Left ventricle myocardium inferior (tissue), 1 donor: ENCODE data around the gene MAML2. TPM values are rescaled to one million over a fixed set of nuclear protein-coding genes. Genes with fewer than 3 reads are reported as not detected.
"Not testable (repeated sequence)": the region's sequence is repeated elsewhere in the genome, so short reads cannot be mapped to it uniquely, and the experiment has no call there.

Experiments
- DNase-seq: peaks from one replicate; pipeline ENCODE4 v3.0.0-alpha.2; 2020
- H3K27ac ChIP-seq: fragments of 200-600 bp; replicated peaks from 2 replicates; pipeline ENCODE4 v1.8.0; 2021
- H3K27me3 ChIP-seq: fragments of 200-600 bp; 2 replicates; pipeline ENCODE4 v1.8.0; 2021; ENCODE audit warnings: low read depth
- H3K36me3 ChIP-seq: fragments of 200-600 bp; 2 replicates; pipeline ENCODE4 v1.8.0; 2021
- H3K4me1 ChIP-seq: fragments of 200-600 bp; 2 replicates; pipeline ENCODE4 v1.8.0; 2021
- H3K4me3 ChIP-seq: fragments of 200-600 bp; 2 replicates; pipeline ENCODE4 v1.8.0; 2021; ENCODE audit warnings: mild to moderate bottlenecking, moderate library complexity
- H3K9me3 ChIP-seq: fragments of 200-600 bp; replicated peaks from 2 replicates; pipeline ENCODE4 v1.8.0; 2021
- CTCF ChIP-seq: fragments of 200-600 bp; IDR thresholded peaks from 2 replicates; pipeline ENCODE4 v1.8.0; 2021; ENCODE audit warnings: antibody characterized with exemption, mild to moderate bottlenecking, borderline replicate concordance
- intact Hi-C: fragments of 100-400 bp; cut with micrococcal nuclease; formaldehyde crosslinking; loops from one replicate; pipeline ENCODE4 v1.11.0; 2022
- total RNA-seq: library from RNA; stranded (reverse); fragmentation: NEBNext Ultra II Directional; extraction: Animal tissue kit (Norgen Biotek cat#: 25700); gene quantifications from one replicate; pipeline ENCODE4 v1.2.1, GENCODE V29; 2021
- donor health status: DM: no; HTN: yes; CAD: no; lungs with severe emphysema.

The MAML2 gene
- total RNA-seq, 1 donor from 2014 or later = 4.5 TPM

DNA sequence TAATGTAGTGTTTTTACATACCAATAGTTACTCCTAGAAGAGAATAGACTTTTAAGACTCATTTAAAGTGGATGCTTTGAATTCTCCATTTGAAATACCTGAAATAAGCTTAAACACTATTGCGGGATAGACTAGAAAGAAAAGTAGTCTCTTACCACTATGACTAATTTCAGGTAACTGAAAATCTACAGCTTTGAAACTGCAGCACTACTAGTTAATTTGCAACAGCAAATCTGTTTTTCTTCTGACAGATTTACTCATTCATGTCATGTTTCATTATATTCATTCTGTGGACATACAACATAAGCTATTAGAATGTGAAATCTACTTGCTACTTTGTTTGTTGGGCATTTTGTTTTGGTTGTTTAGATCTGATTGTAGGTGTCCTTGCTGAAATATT is 153.6 kb downstream of the MAML2 start:
- no peaks in the 10 kb centered on the region for H3K36me3 ChIP-seq
- DNase-seq = no peak
- no peaks in the 10 kb centered on the region for H3K27me3 ChIP-seq
- no peak overlapping the region for H3K27ac ChIP-seq
- no peaks in the 10 kb centered on the region for H3K9me3 ChIP-seq
- peaks cover 27% of the 10 kb centered on the region for H3K4me1 ChIP-seq
- intact Hi-C loops = no loop called here
- H3K4me3 ChIP-seq = no peak overlapping the region
- TF ChIP-seq CTCF = no peak

- Histone ChIP-seq H3K4me3 (no peak overlapping the region), H3K36me3 (no peaks in the 10 kb centered on the region), H3K27me3 (no peaks in the 10 kb centered on the region), H3K4me1 (peaks cover 18% of the 10 kb centered on the region), H3K9me3 (no peaks in the 10 kb centered on the region), H3K27ac (peak overlapping the region; percentile 63)
- intact Hi-C loops = no loop called here
- DNase-seq = no peak
- TF ChIP-seq CTCF = no peak
These were observed 154.6 kb downstream of the MAML2 start for GRCh38 chr11:96188243-96189006.

DNA sequence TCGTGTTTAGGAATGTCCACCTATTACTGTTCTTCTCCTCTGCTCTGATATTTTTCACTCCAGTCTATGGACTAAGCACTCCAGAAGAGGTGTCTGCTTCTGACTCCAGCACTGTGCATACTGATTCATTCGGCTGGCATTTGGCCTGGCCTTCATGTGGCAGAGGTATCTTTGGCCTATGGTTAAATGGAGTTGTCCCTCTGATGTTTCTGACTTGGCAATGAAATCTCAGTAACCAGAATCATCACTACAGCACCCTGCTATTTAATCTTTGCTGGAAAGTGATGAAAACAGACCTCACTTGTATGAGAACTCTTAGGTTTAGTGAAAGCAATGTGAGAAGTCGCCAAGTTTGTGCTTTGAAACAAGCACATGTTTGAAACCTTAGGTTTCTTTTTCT is 155.2 kb downstream of the MAML2 start:
- peak; percentile 29 for DNase-seq
- H3K9me3 ChIP-seq = no peaks in the 10 kb centered on the region
- peaks cover 15% of the 10 kb centered on the region for H3K4me1 ChIP-seq
- TF ChIP-seq CTCF = no peak
- peak overlapping the region; percentile 63 for H3K27ac ChIP-seq
- no peaks in the 10 kb centered on the region for H3K27me3 ChIP-seq
- intact Hi-C loops = no loop called here
- no peaks in the 10 kb centered on the region for H3K36me3 ChIP-seq
- H3K4me3 ChIP-seq = no peak overlapping the region

DNA sequence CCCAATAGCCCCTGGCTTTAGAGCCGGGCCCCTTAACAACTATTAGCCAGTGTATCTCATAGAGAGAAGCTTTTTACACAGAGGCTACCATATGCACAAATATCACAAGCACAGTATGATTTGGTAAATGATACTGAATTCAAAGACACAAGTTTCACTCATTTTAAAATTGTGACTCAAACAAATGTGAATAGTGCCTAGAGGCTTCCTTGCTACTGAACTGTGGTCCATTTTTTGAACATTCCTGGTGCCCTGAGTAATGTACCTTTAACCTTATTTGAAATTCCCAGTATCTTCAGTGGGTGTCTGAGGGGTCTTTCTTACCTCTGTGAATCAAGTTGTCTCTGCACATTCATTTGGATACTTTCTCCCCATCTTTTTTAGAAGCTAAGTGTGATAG is 156.2 kb downstream of the MAML2 start:
- Histone ChIP-seq H3K36me3 (no peaks in the 10 kb centered on the region), H3K4me3 (no peak overlapping the region), H3K4me1 (peaks cover 15% of the 10 kb centered on the region), H3K9me3 (no peaks in the 10 kb centered on the region), H3K27ac (no peak overlapping the region), H3K27me3 (no peaks in the 10 kb centered on the region)
- no peak for TF ChIP-seq CTCF
- DNase-seq = no peak
- intact Hi-C loops = no loop called here

GRCh38 chr11:96185220-96185768 is 157.7 kb downstream of the MAML2 start:
- no peak for TF ChIP-seq CTCF
- Histone ChIP-seq H3K36me3 (no peaks in the 10 kb centered on the region), H3K4me1 (peaks cover 15% of the 10 kb centered on the region), H3K27ac (no peak overlapping the region), H3K4me3 (no peak overlapping the region), H3K9me3 (no peaks in the 10 kb centered on the region), H3K27me3 (no peaks in the 10 kb centered on the region)
- no peak for DNase-seq
- intact Hi-C loops = no loop called here

- DNase-seq, H3K4me3 ChIP-seq, H3K27ac ChIP-seq, intact Hi-C loops, H3K27me3 ChIP-seq, H3K9me3 ChIP-seq, H3K36me3 ChIP-seq, H3K4me1 ChIP-seq: not testable (repeated sequence)
These were observed 162.1 kb downstream of the MAML2 start for GRCh38 chr11:96180937-96181336.
